Motor neuron (in vitro differentiated cells): Measurements from ENCODE around the gene POU2AF3. TPM values are rescaled to one million over a fixed set of nuclear protein-coding genes. Genes with fewer than 3 reads are reported as not detected.

ENCODE experiments used
- ATAC-seq, 8 experiments: fragments of 200-7000 bp; cut with Tn5 transposase; replicated peaks in 6 of 8; 2 replicates each; pipeline ENCODE4 v1.8.0; 2021; ENCODE audit warnings: mild to moderate bottlenecking in 8 of 8, moderate library complexity in 8 of 8
- H3K27ac ChIP-seq, 2 donors: fragments of 250-450 bp; sonication (Bioruptor Pico); 2 replicates each; pipeline ENCODE4 v1.9.0; 2021; ENCODE audit warnings: antibody characterized with exemption in 2 of 2, mild to moderate bottlenecking in 2 of 2, moderate library complexity in 1 of 2
- H3K4me1 ChIP-seq, 2 donors: fragments of 250-450 bp; sonication (Bioruptor Pico); replicated peaks in 1 of 2; 2 replicates each; pipeline ENCODE4 v1.6.1; 2021; ENCODE audit warnings: antibody characterized with exemption in 2 of 2, mild to moderate bottlenecking in 2 of 2, moderate library complexity in 1 of 2
- H3K4me3 ChIP-seq, 5 donors: fragments of 250-450 bp; sonication (Bioruptor Pico); 2 replicates each; pipeline ENCODE4 v1.9.0; 2021; ENCODE audit warnings: antibody characterized with exemption in 5 of 5, mild to moderate bottlenecking in 5 of 5, moderate library complexity in 4 of 5
- WGBS, 10 experiments: fragments of 450-650 bp; shearing (Covaris generic); methylation state at CpG; one replicate each; pipeline ENCODE4 v1.0.0; 2022; 5-methylcytosine and 5-hydroxymethylcytosine counted together
- in situ Hi-C, 9 experiments: fragments of 400-800 bp; cut with MboI; loops; one replicate each; pipeline ENCODE4 v1.15.0; 2021; ENCODE audit warnings: low sequenced_read_pairs in 9 of 9, low pct_unique_long_range_greater_than_20kb in 2 of 9; ENCODE audit not compliant: unreplicated experiment in 9 of 9
- total RNA-seq, 8 experiments: library from RNA; unstranded; fragments of 300-600 nt; gene quantifications; 2 replicates each; pipeline versions ENCODE4 v1.2.3 to v1.2.4, GENCODE V29; 2022

Gene POU2AF3
- total RNA-seq, 8 experiments from 2014 or later, result 0.33 to 5.9 (median 1.1) TPM

GRCh38 chr11:111336062-111336461, 37.7 kb downstream of the POU2AF3 start:
- H3K27ac ChIP-seq, result no peak overlapping the region
- H3K4me1 ChIP-seq, result no peaks in the 10 kb centered on the region
- H3K4me3 ChIP-seq, result no peak overlapping the region
- in situ Hi-C loops, result no loop called here
- peak in 1 of 8 experiments; percentile 2 for ATAC-seq
- 67 to 100% (median 82%) methylated on average over 1 to 3 of the region's 4 CpGs; no CpG with 5 or more reads in 5 of the 10 experiments for WGBS, 10 experiments

DNA sequence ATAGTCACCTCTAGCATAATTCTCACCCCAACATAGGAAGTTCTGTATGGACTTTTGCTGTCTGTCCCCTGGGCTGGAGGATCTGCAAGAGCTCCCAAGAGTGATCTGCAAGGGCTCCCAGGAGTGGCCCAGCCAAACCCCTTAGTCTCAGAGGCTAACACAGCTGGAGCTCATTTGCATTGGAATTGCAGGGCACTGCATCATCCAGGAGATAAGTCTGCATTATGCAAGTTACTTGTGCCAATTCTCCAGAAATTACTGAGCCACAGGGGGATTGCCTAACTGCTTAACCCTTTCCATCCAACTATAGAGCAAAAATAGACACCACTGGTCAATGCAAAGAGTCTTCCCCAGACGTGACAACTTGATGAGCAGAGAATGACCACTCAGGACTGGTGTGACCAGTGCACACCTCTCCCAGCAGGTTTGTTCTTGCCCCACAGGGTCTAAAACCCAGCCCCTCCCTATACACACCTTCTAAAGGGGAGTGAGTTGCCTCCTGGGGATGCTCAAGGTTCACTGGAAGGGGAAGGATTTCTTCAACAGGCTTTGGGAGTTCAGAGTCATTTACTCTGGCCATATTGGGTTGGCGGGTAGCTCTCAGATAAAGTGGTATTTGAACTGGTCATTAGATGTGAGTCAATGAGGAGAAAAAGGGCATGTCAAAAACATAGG, 38.4 kb downstream of the POU2AF3 start:
- in situ Hi-C loops, result no loop called here
- WGBS, 10 experiments, result 0 to 100% (median 71%) methylated on average over 1 to 2 of the region's 2 CpGs; no CpG with 5 or more reads in 5 of the 10 experiments
- peak in 6 of 8 experiments; percentile 32 to 99 (median 82) for ATAC-seq
- no peaks in the 10 kb centered on the region for H3K4me1 ChIP-seq
- H3K4me3 ChIP-seq, result no peak overlapping the region
- H3K27ac ChIP-seq, result no peak overlapping the region

GRCh38 chr11:111339758-111340388, 41.5 kb downstream of the POU2AF3 start:
- Histone ChIP-seq H3K4me3 (no peak overlapping the region), H3K27ac (no peak overlapping the region), H3K4me1 (no peaks in the 10 kb centered on the region)
- ATAC-seq, result no peak
- in situ Hi-C loops, result no loop called here

DNA sequence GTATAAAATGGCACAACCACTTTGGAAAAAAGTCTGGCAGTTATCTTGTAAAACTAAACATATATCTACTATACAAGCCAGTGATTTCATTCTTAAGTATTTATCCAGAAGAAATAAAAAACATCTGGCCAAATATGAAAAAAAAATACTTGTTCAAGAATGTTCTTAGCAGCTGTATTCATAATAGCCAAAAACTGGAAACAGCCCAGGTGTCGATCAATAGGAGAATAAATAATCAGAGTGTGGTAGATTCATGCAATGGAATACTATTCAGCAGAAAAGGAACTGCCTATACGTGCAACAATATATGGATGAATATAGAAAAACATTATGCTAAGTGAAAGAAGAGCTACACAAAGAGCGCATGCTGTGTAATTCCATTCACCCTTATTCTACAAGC, 44.0 kb downstream of the POU2AF3 start:
- WGBS, 10 experiments, result 38 to 100% (median 73%) methylated on average over 1 to 3 of the region's 3 CpGs; no CpG with 5 or more reads in 1 of the 10 experiments
- H3K4me1 ChIP-seq, result no peaks in the 10 kb centered on the region
- no peak for ATAC-seq
- in situ Hi-C loops, result no loop called here
- H3K4me3 ChIP-seq, result no peak overlapping the region
- H3K27ac ChIP-seq, result no peak overlapping the region

DNA sequence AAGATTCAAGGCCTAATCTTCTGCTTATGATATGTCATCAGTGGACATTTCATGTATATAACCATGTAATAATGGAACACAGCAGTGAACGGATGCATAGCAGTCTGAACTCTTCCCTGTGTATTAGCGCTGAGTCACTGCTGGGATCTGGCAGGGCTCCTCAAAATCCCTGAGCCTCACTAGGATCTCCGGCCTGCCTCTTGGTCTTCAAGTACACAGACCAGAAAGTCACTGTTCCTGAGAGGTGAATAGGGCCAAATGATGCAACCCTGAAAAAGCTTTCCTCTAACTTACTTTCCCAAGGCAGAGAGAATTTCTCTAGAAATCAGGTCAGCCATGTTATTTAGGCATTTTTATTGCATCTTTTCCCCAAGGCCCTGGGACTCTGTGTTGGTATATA, 45.7 kb downstream of the POU2AF3 start:
- Histone ChIP-seq H3K27ac (no peak overlapping the region), H3K4me1 (no peaks in the 10 kb centered on the region), H3K4me3 (no peak overlapping the region)
- WGBS, 10 experiments, result 17 to 92% (median 67%) methylated on average over 2 to 3 of the region's 3 CpGs; no CpG with 5 or more reads in 4 of the 10 experiments
- peak in 3 of 8 experiments; percentile 26 to 54 (median 36) for ATAC-seq
- in situ Hi-C loops, result no loop called here

GRCh38 chr11:111347002-111347722, 48.8 kb downstream of the POU2AF3 start:
- 7 to 100% (median 81%) methylated on average over 1 to 6 of the region's 6 CpGs for WGBS, 10 experiments
- Histone ChIP-seq H3K4me3 (no peak overlapping the region), H3K4me1 (no peaks in the 10 kb centered on the region), H3K27ac (no peak overlapping the region)
- in situ Hi-C loops, result no loop called here
- peak in 1 of 8 experiments; percentile 20 for ATAC-seq

DNA sequence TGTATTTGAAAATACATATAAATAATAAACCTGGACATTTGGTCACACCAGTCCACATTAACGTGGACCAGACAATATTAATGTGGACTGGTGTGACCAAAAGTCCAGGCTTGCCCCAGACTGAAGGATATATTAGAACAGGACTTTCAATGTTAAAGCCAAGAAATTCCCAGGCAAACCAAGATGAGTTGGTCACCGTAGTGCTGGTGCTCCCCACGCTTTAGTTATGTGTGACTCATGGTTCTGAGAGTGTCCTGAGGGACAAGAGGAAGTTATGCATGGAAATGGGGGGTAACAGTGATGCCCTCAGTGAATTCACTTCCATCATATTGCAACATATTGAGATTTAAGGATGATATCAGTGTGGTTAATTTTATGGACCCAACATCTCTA, 49.4 kb downstream of the POU2AF3 start:
- in situ Hi-C loops, result no loop called here
- Histone ChIP-seq H3K4me1 (no peaks in the 10 kb centered on the region), H3K4me3 (no peak overlapping the region), H3K27ac (no peak overlapping the region)
- ATAC-seq, result peak in 1 of 8 experiments; percentile 51
- 0 to 100% (median 91%) methylated on average over 1 to 3 of the region's 3 CpGs; no CpG with 5 or more reads in 1 of the 10 experiments for WGBS, 10 experiments

GRCh38 chr11:111348147-111348546, 49.8 kb downstream of the POU2AF3 start:
- no peak overlapping the region for H3K4me3 ChIP-seq
- in situ Hi-C loops, result no loop called here
- no peak overlapping the region for H3K27ac ChIP-seq
- H3K4me1 ChIP-seq, result no peaks in the 10 kb centered on the region
- ATAC-seq, result no peak
- WGBS, 10 experiments, result 35 to 86% (median 69%) methylated on average over 2 to 3 of the region's 3 CpGs; no CpG with 5 or more reads in 1 of the 10 experiments

DNA sequence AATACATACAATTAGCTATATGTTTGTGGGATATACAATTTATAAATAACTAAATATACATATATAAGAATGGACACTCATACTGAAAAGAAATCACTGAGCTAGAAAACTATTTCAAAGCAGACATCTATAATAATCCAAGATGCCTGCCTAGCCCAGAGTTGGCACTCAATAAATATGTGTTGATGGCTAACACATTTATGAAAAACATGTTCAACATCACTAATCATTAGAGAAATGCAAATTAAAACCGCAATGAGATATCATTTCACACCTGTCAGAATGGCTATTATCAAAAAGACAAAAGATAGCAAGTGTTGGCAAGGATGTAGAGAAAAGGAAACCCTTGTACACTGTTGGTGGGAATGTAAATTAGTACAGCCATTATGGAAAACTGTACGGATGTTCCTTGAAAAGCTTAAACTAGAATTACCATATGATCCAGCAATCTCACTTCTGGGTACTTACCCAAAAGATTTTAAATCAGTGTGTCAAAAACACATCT, 50.9 kb downstream of the POU2AF3 start:
- in situ Hi-C loops, result no loop called here
- Histone ChIP-seq H3K27ac (no peak overlapping the region), H3K4me3 (no peak overlapping the region), H3K4me1 (no peaks in the 10 kb centered on the region)
- no peak for ATAC-seq
- 10 to 93% (median 76%) methylated on average over 1 to 2 of the region's 2 CpGs; no CpG with 5 or more reads in 2 of the 10 experiments for WGBS, 10 experiments

- Histone ChIP-seq H3K4me1 (no peaks in the 10 kb centered on the region), H3K4me3 (no peak overlapping the region), H3K27ac (no peak overlapping the region)
- no peak for ATAC-seq
- in situ Hi-C loops, result no loop called here
- WGBS, 10 experiments, result 38 to 88% (median 50%) methylated on average over 1 of the region's 1 CpG; no CpG with 5 or more reads in 3 of the 10 experiments
Observed at GRCh38 chr11:111350811-111351210, 52.5 kb downstream of the POU2AF3 start.

DNA sequence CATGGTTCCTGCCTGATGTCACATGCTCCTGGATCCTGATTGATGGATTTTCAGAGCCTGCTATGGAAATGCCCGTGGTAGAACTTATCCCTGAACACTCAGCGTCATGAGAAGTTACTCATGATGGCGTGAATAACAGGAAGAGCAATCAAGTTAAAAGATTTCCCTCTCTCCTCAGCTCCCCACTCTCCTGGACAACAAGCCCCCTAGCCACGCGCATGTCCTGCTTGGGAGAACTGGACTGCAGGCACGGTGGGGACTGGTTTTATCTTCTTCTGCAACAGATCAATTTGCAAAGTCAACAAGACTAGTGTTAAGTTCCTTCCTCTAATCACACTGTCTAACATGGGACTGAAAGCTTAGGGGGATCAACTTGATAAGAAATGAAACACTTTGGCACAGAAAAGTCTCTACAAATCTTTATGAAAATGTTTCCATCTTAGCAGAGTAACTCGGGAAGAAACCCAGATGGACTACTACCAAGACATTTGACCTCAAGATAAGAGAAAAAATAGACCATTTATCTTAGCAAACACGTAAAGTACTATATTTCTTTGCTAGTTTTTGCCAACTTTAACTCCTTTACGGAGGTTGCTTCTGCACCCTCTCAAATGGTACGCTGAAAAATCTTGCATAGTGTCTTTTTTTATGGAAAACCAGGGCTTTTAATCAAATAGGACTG, 53.2 kb downstream of the POU2AF3 start:
- H3K4me1 ChIP-seq, result no peaks in the 10 kb centered on the region
- in situ Hi-C loops, result no loop called here
- no peak overlapping the region for H3K4me3 ChIP-seq
- no peak for ATAC-seq
- H3K27ac ChIP-seq, result no peak overlapping the region
- WGBS, 10 experiments, result 60 to 88% (median 78%) methylated on average over 4 to 10 of the region's 10 CpGs; no CpG with 5 or more reads in 1 of the 10 experiments

DNA sequence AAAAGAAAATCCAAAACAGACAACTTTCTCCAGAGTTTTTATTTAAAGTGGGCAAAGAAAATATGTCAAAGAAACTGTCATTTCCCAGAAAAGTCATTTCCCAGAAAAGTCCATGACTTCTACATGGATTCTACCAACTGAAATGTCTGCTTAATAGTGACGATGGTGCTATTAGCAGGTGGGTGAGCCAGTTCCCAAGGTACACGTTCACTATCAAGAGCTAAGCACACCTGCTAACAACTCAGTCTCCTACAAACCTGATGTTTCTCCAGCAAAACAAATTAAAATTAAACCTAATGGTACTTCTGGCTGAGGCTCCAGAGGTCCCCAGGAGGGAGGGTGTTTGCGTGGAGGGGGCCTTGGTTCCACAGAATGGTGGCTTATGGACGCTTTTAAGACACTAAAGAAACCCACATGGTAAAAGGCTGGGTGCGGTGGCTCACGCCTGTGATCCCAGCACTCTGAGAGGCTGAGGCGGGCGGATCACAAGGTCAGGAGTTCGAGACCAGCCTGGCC, 53.9 kb downstream of the POU2AF3 start:
- Histone ChIP-seq H3K4me1 (no peaks in the 10 kb centered on the region), H3K4me3 (no peak overlapping the region), H3K27ac (no peak overlapping the region)
- WGBS, 10 experiments, result 0 to 92% (median 83%) methylated on average over 1 to 7 of the region's 9 CpGs; no CpG with 5 or more reads in 3 of the 10 experiments
- ATAC-seq, result no peak
- in situ Hi-C loops, result no loop called here
